ENCODE measurements around the gene ARPC1B. TPM values are rescaled to one million over a fixed set of nuclear protein-coding genes. Genes with fewer than 3 reads are reported as not detected.

Gene ARPC1B
- total and polyA plus RNA-seq, 9 of the 15 experiments (the other 6 are each of a cell fraction or from before 2014, with no cell fraction given) = 6.7 to 357 (median 211) TPM

GRCh38 chr7:99408379-99409191, 34.1 kb downstream of the ARPC1B start, which contains the start of the genes BUD31 and PDAP1 (continued):
- TF ChIP-seq PATZ1 (CRISPR knock-in tag; IDR thresholded peaks at IDR 0.05; ENCODE audit: borderline replicate concordance) = no peak
- TF ChIP-seq SLC30A9 (CRISPR knock-in tag; IDR thresholded peaks at IDR 0.05) = no peak
- no peak for TF ChIP-seq HDGF (IDR thresholded peaks at IDR 0.05)
- TF ChIP-seq ZNF121 (CRISPR knock-in tag; conservative IDR thresholded peaks at IDR 0.05) = no peak
- TF ChIP-seq ZNF354B (CRISPR knock-in tag; IDR thresholded peaks at IDR 0.05) = no peak
- no peak for TF ChIP-seq ZNF324 (CRISPR knock-in tag; IDR thresholded peaks at IDR 0.05)
- no peak for TF ChIP-seq FOXJ3 (CRISPR knock-in tag; IDR thresholded peaks at IDR 0.05)
- no peak for TF ChIP-seq XRCC3 (IDR thresholded peaks at IDR 0.05)
- peak; percentile 74; the same call in 1 of the 2 replicates for TF ChIP-seq DIDO1 (tag; IDR thresholded peaks at IDR 0.05; ENCODE audit: low read depth)
- 0 out of 2 replicates have a peak, but pooled peaks have one; percentile 2 for TF ChIP-seq HIVEP1 (CRISPR knock-in tag; IDR thresholded peaks at IDR 0.05)
- no peak for TF ChIP-seq E4F1 (CRISPR knock-in tag; IDR thresholded peaks at IDR 0.05; ENCODE audit: borderline replicate concordance)
- no peak for TF ChIP-seq GTF2A2 (tag; IDR thresholded peaks at IDR 0.05)
- peak; percentile 55 for TF ChIP-seq HDAC3 (IDR thresholded peaks at IDR 0.05; ENCODE audit: borderline replicate concordance, partially characterized antibody)
- no peak for TF ChIP-seq ZNF165 (CRISPR knock-in tag; IDR thresholded peaks at IDR 0.05; ENCODE audit: borderline replicate concordance)
- TF ChIP-seq NFIC (IDR thresholded peaks at IDR 0.05) = no peak; the same call in 1 of the 2 replicates
- no peak for TF ChIP-seq ZNF124 (CRISPR knock-in tag; IDR thresholded peaks at IDR 0.05)
- peak; percentile 96 for TF ChIP-seq ETV1 (tag; conservative IDR thresholded peaks at IDR 0.05; ENCODE audit: low read depth)
- TF ChIP-seq L3MBTL2 (IDR thresholded peaks at IDR 0.05) = peak; percentile 53; the same call in 1 of the 2 replicates
- no peak for TF ChIP-seq CHAMP1 (IDR thresholded peaks at IDR 0.05)
- TF ChIP-seq EGR1 (conservative IDR thresholded peaks at IDR 0.05) = no peak
- no peak for TF ChIP-seq U2AF2 (optimal IDR thresholded peaks at IDR 0.05; ENCODE audit: low read depth, low read length)
- no peak for TF ChIP-seq ADNP (tag; IDR thresholded peaks at IDR 0.05)
- no peak for TF ChIP-seq STAT5B (CRISPR knock-in tag; IDR thresholded peaks at IDR 0.05)

Data from K562 (cell line).